LNCaP clone FGC (cell line): ENCODE measurements around the gene ACADSB.
A peak's percentile ranks its signal among the peaks of the same experiment; 100 is the strongest.

ENCODE experiments used
- DNase-seq: peaks from one replicate; pipeline ENCODE4 v3.0.0-alpha.2; 2011; ENCODE audit warnings: low read depth
- H3K4me3 ChIP-seq: 2 replicates; pipeline ENCODE4 v1.5.1; 2011; ENCODE audit warnings: mild to moderate bottlenecking, low read depth, low read length, control low read depth
- CTCF ChIP-seq: IDR thresholded peaks from 2 replicates; pipeline ENCODE4 v1.5.1; 2012; ENCODE audit warnings: mild to moderate bottlenecking; ENCODE audit not compliant: control insufficient read depth, insufficient read depth; ENCODE audit errors: extremely low read depth

The ACADSB gene

GRCh38 chr10:123013456-123014419, 4.9 kb downstream of the ACADSB start:
- no peak for DNase-seq
- TF ChIP-seq CTCF, result no peak
- H3K4me3 ChIP-seq, result no peak overlapping the region

DNA sequence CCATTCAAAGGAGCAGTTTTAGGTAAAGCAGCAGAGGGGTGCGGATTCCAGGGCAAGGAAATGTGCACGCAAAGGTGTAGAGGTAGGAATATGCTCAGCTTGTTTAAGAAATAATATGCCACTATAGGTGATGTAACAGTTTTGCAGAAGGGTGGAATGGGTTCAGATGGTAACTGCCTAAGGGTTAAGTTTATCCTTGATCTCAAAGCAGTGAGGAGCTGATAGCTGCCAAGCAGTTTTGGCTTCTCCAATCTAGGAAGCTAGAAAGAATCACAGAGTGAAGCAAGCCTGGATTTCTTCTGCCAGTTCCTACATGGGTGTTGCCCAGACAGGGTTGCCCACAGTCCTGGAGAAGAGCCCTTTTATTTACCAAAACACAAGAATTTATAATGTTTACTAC, 6.0 kb downstream of the ACADSB start:
- TF ChIP-seq CTCF, result no peak
- H3K4me3 ChIP-seq, result no peak overlapping the region
- DNase-seq, result peak; percentile 77

DNA sequence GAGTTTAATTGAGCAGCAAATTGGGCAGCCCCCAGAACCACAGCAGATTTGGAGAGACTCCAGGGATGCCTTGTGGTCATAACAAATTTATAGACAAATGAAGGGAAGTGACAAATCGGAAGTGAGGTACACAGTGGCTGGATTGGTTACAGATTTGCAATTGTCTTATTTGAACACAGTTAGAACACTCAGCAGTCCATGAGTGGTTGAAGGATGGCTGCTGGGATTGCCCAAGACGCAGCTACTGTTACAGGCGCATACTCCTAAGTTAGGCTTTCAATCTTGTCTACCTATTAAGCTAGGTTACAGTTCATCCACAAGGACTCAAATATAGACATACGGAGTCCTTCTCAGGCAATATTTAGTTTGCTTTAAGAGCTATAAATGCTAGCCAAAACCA, 7.4 kb downstream of the ACADSB start:
- no peak for DNase-seq
- TF ChIP-seq CTCF, result no peak
- no peak overlapping the region for H3K4me3 ChIP-seq

GRCh38 chr10:123017421-123018165, 8.8 kb downstream of the ACADSB start:
- no peak for TF ChIP-seq CTCF
- no peak for DNase-seq
- no peak overlapping the region for H3K4me3 ChIP-seq

GRCh38 chr10:123018531-123018930, 9.7 kb downstream of the ACADSB start:
- TF ChIP-seq CTCF, result no peak
- H3K4me3 ChIP-seq, result no peak overlapping the region
- no peak for DNase-seq

DNA sequence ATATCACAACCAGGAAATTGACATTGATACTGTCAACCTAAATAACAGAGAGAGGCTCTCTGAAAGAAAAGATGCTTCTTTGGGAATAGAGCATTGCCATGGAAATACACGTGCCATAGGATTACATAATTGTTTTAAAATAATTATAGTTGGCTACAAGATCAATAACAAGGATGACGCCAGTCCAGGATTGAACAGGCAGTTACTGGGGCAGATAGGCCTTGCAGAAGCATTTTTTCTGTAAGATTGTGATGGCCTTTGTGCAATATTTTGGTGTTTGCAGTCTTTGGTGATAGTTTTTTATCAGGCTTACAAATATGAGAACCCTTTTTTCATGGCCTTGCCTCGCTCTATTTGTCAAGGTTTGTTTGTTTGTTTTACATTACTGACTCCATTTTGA, 10.5 kb downstream of the ACADSB start:
- DNase-seq, result no peak
- no peak overlapping the region for H3K4me3 ChIP-seq
- TF ChIP-seq CTCF, result no peak
